Dermis microvascular lymphatic vessel endothelial cell (primary cell): ENCODE results near the gene RAB40AL. TPM values are rescaled to one million over a fixed set of nuclear protein-coding genes. Genes with fewer than 3 reads are reported as not detected.

ENCODE experiments used
- DNase-seq, 2 donors: peaks; one replicate each; pipeline versions ENCODE4 v3.0.0 to v3.0.0-alpha.2; 2010; ENCODE audit warnings: low read depth in 2 of 2
- total RNA-seq: library from RNA; depleted of rRNA; stranded (reverse); fragments of >200 nt; gene quantifications from 2 replicates; pipeline ENCODE4 v1.2.1, GENCODE V29; 2014

RAB40AL gene
- total RNA-seq, 1 donor from 2014 or later = 0.13 TPM

GRCh38 chrX:102979536-102979935 lies 42.5 kb downstream of the RAB40AL start:
- no peak for DNase-seq

GRCh38 chrX:102983205-102983604 lies 46.1 kb downstream of the RAB40AL start:
- DNase-seq = no peak

- DNase-seq = no peak
Measured at GRCh38 chrX:102985192-102985591, 48.1 kb downstream of the RAB40AL start.

Other genes with a start within 250 kb of the RAB40AL start
- gene GPRASP2, start 224.8 kb upstream of the RAB40AL start, total RNA-seq = 8.6 and 11.4 TPM in 2 replicates
- 4.6 and 4.7 TPM in 2 replicates for gene GPRASP3, start 216.5 kb upstream of the RAB40AL start, total RNA-seq
- gene BEX1, start 126.9 kb downstream of the RAB40AL start, total RNA-seq = not detected in 2 replicates
- not detected in 2 replicates for gene NXF3, start 155.9 kb downstream of the RAB40AL start, total RNA-seq